ENCODE measurements around the gene EPS8L3.

DNA sequence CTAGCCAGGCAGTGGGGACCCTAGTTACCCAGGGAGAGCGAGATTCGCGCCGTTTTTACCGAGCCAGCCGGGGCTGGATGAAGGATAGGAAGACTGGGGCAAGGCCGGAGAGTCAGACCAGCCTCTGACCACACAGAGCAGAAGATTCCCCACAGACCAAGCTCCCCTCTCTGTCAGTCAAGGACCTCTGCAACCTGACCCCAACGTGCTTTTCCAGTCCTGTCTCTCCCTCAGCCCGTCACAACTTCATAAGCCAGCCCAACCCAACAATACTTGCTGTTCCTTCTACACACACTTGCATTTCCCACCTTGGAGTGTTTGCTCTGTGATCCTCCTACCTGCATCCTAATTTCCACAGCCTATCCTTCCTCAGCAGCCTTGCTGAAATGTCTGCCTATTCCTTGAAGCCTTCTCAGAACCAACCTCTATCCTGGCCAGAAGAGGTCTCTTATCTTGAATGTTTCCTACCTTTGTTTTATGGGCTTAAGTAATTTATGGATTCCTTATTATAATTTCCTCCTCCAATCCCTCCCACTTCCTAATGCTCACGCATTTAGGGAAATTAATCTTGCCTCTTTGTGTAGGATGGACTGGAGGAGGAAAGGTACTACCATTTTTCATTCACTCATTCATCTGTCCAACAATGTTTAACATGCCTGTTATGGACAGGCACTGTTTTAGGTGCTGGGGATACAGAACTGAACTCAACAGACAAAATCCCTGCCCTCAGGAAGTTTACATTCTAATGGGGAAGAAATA is 22.9 kb downstream of the EPS8L3 start, which contains the start of gene GSTM3:
- TF ChIP-seq, protein P1, sequence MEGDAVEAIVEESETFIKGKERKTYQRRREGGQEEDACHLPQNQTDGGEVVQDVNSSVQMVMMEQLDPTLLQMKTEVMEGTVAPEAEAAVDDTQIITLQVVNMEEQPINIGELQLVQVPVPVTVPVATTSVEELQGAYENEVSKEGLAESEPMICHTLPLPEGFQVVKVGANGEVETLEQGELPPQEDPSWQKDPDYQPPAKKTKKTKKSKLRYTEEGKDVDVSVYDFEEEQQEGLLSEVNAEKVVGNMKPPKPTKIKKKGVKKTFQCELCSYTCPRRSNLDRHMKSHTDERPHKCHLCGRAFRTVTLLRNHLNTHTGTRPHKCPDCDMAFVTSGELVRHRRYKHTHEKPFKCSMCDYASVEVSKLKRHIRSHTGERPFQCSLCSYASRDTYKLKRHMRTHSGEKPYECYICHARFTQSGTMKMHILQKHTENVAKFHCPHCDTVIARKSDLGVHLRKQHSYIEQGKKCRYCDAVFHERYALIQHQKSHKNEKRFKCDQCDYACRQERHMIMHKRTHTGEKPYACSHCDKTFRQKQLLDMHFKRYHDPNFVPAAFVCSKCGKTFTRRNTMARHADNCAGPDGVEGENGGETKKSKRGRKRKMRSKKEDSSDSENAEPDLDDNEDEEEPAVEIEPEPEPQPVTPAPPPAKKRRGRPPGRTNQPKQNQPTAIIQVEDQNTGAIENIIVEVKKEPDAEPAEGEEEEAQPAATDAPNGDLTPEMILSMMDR (IDR thresholded peaks at IDR 0.05), result no peak
- TF ChIP-seq POLR2A (IDR thresholded peaks at IDR 0.05), result no peak
